ENCODE results near the gene GALNT14.

DNA sequence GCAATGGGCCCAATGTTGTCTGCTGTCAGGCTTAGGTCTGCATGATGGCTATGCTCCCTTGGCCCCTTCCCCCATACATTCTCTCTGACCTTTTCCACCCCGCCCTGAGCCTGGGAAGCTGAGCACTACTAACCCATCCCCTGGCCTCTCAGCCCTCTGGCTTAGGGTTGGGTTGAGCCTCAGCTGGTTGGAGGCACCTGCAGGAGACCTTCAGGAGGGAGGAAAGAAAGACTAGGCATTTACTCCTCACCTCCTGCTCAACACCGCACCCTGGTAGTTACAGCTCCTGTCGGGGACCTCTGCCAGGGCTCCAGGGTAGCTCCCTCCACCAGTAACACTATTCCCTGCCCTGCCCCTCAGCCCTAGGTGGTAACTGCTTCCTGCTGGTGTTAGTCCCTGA is 80.5 kb downstream of the GALNT14 start:
- TF ChIP-seq, protein P1, sequence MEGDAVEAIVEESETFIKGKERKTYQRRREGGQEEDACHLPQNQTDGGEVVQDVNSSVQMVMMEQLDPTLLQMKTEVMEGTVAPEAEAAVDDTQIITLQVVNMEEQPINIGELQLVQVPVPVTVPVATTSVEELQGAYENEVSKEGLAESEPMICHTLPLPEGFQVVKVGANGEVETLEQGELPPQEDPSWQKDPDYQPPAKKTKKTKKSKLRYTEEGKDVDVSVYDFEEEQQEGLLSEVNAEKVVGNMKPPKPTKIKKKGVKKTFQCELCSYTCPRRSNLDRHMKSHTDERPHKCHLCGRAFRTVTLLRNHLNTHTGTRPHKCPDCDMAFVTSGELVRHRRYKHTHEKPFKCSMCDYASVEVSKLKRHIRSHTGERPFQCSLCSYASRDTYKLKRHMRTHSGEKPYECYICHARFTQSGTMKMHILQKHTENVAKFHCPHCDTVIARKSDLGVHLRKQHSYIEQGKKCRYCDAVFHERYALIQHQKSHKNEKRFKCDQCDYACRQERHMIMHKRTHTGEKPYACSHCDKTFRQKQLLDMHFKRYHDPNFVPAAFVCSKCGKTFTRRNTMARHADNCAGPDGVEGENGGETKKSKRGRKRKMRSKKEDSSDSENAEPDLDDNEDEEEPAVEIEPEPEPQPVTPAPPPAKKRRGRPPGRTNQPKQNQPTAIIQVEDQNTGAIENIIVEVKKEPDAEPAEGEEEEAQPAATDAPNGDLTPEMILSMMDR (IDR thresholded peaks at IDR 0.05), result no peak
- TF ChIP-seq POLR2AphosphoS5 (IDR thresholded peaks at IDR 0.05; ENCODE audit: insufficient read depth in 1 of 2, low read depth in 1 of 2), result no peak

All from vagina (tissue), 2 donors.